Stimulated activated CD4-positive, alpha-beta T cell treated with anti-CD3 and anti-CD28 coated beads, Interleukin-2, amount 100 ng/mL, for 48 hours (primary cell): ENCODE results near the gene NUPR2.
"Not testable (repeated sequence)": the region's sequence is repeated elsewhere in the genome, so short reads cannot be mapped to it uniquely, and the experiment has no call there.

Experiments
- DNase-seq, 2 donors: peaks; one replicate each; pipeline ENCODE4 v3.0.0-alpha.2; 2020

The NUPR2 gene

DNA sequence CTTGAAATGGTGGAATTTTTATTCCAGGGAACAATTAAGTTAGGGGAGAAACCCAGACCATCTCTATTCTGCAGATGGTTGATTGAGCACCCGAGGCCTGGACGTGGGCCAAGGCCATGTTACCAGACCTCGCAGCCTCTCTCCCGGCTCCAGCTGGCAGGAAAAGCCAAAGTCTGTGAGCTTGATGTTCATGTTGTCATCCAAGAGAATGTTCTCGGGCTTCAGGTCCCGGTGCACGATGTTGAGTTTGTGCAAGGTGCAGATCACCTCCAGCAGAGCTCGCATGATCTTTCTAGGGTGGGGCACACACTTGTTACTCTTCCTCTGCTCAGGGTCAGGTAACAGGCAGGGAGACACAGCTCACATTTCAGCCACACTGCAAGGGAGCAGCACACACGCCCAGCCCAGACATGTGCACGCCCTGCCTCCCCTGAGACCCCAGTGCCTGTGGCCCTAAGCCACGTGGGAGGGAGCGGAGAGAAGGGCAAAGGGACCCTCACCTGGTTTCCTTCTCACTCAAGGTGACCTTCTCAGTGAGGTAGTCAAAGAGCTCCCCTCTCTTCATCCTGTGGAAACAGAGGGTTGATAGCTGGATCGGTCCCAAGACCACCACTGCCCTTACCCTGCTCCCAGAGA, 32.9 kb downstream of the NUPR2 start:
- DNase-seq = no peak

DNA sequence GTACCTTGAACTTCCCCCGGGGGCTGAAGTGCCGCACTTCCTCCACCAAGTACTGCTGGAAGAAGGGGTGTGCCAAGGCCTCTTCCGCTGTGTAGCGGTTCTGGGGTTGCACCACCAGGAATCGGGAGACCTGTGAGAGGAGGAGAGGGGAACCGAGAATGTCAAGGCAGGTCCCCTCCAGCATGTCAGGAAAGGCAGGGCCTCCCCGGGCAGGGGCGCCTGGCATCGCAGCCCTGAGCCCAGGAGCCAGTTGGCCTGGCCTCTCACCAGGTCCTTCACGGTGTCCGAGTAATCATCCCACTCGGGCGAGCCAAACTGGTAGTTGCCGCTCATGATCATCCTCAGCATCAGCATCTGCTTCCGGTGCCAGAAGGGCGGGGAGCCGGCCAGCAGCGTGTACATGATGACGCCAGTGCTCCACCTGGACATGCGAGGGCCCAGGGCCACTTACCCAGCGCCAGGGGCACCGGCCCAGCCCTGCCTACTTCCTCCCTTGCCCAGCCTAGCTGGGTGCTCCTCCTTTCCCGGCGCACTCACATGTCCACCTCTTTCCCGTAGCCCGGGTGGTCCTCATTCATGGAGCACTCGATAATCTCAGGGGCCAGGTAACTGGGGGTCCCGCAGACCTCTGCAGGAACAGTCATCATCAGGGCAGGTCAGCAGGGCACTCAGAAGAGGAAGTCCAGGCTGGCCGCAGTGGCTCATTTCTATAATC, 34.4 kb downstream of the NUPR2 start:
- DNase-seq = no peak

DNA sequence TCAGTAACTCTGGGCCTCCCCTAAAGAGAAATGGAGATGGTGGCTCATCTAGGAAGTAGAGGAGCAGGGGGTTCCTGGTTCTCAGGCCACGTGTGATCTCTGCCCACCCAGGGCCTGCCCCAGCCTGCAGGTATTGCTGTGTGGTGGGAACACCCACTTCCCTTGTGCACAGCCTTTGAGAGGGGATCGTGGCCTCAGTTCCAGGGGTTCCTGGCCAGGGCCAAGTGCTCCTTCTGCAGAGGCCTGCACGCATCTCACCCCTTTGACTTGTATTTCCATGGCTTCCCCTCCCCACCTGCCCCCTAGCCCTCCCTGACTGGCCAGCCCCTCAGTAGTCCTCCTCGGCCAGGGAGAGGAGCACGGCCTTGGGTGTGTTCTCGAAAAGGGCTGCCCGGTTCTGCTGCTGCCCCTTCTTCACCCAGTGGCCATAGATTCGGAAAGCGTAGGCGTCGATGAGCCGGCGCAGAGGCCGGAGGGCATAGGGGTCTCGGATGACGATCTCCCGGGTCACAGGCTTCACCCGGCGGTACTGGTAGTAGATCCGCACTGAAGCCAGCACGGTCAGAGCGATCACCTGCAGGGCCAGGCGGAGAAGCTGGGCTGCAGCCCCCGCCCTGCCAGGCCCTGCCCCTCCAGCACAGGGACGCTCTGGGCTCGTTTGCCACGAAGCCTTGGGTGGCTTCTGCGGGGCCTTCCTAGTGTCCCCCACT, 35.3 kb downstream of the NUPR2 start:
- DNase-seq = not testable (repeated sequence)

DNA sequence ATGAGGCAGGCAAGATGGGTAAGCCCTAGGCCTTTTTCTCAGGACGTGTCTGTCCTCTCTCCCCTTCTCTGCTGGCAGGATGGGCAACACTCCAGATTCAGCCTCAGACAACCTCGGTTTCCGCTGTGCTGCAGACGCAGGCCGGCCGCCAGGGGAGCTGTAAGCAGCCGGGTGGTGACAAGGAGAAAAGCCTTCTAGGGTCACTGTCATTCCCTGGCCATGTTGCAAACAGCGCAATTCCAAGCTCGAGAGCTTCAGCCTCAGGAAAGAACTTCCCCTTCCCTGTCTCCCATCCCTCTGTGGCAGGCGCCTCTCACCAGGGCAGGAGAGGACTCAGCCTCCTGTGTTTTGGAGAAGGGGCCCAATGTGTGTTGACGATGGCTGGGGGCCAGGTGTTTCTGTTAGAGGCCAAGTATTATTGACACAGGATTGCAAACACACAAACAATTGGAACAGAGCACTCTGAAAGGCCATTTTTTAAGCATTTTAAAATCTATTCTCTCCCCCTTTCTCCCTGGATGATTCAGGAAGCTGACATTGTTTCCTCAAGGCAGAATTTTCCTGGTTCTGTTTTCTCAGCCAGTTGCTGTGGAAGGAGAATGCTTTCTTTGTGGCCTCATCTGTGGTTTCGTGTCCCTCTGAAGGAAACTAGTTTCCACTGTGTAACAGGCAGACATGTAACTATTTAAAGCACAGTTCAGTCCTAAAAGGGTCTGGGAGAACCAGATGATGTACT, 36.6 kb downstream of the NUPR2 start:
- no peak for DNase-seq

DNA sequence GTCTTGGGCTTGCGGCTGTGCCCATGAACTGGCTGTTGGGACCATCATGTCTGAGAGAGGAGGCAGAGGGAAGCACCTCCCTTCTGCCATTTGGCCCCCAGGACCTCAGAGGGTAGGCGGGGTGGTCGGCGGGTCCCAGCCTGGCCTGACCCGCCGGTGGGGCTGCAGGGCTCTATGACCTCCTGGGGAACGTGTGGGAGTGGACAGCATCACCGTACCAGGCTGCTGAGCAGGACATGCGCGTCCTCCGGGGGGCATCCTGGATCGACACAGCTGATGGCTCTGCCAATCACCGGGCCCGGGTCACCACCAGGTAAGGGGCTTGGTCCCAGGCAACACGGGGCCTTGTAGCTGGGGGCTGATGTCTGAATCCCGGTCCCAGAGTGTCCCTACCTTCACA, 38.0 kb downstream of the NUPR2 start:
- no peak for DNase-seq

DNA sequence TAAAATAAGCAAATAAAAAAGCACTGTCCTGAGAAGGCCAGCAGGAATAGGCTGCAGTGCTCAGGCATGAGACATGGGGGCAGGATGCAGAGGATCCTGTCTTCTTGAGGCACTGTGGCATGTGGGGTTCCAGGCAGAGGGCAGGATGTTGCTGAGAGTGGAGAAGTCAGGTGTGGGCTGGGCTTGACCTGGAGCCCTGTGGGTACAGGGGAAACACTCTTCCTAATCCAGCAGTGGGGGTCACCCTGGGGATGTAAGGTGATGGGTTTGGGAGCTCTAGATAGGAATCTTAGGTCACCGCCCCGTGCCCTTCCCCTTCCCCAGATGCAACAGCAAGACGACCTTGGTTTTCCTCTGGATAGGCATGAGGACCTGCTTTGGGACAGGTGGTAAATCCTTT, 38.5 kb downstream of the NUPR2 start:
- no peak for DNase-seq

DNA sequence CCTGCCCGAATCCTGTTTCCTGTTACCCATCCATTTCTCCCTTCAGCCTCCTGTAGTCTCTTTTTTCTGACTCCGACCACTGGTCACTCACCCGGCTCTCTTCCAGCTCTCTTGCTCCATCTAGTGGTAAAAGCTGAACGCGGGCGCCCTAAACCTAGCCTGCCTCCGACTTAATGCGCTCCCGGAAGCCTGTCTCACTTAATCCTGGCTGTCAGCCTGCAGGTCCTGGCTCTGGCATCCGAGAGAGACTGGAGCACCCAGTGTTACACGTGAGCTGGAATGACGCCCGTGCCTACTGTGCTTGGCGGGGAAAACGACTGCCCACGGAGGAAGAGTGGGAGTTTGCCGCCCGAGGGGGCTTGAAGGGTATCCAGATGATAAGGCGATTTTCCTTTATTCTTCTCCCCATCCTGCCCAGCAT, 41.8 kb downstream of the NUPR2 start:
- DNase-seq = peak; percentile 67 to 69

DNA sequence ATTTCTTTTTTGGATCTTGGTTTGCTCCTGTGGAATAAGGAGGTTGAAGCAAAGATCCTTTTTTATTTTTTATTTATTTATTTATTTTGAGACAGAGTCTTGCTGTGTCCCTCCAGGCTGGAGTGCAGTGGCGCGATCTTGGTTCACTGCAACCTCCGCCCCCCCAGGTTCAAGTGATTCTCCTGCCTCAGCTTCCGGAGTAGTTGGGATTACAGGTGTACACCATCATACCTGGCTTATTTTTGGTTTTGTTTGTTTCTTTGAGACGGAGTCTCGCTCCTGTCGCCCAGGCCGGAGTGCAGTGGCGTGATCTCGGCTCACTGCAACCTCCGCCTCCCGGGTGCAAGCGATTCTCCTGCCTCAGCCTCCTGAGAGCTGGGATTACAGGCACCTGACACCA, 49.8 kb downstream of the NUPR2 start:
- DNase-seq = not testable (repeated sequence)
